HFFc6 (cell line): ENCODE data around the gene PPFIBP1. TPM values are rescaled to one million over a fixed set of nuclear protein-coding genes. Genes with fewer than 3 reads are reported as not detected.
"Not testable (repeated sequence)": the region's sequence is repeated elsewhere in the genome, so short reads cannot be mapped to it uniquely, and the experiment has no call there.

Experiments
- DNase-seq: peaks from one replicate; pipeline ENCODE4 v3.0.0-alpha.2; 2018
- H3K27ac Mint-ChIP-seq: 2 replicates; pipeline ENCODE4 v1.8.0; 2020; ENCODE audit warnings: mild to moderate bottlenecking, mixed read lengths
- H3K27me3 Mint-ChIP-seq: 2 replicates; pipeline ENCODE4 v1.8.0; 2021; ENCODE audit warnings: mild to moderate bottlenecking, moderate library complexity, mixed read lengths; ENCODE audit not compliant: insufficient read depth
- H3K36me3 Mint-ChIP-seq: 2 replicates; pipeline ENCODE4 v1.8.0; 2021; ENCODE audit warnings: low read depth, mixed read lengths
- H3K4me1 Mint-ChIP-seq: 2 replicates; pipeline ENCODE4 v1.8.0; 2020; ENCODE audit warnings: low read depth, mixed read lengths
- H3K4me3 Mint-ChIP-seq: 2 replicates; pipeline ENCODE4 v1.8.0; 2020; ENCODE audit warnings: mild to moderate bottlenecking, moderate library complexity, mixed read lengths
- H3K9me3 Mint-ChIP-seq: 2 replicates; pipeline ENCODE4 v1.8.0; 2020; ENCODE audit warnings: mild to moderate bottlenecking, mixed read lengths
- CTCF ChIP-seq: fragments of 200-600 bp; sonication (generic); IDR thresholded peaks from 2 replicates; pipeline ENCODE4 v1.5.0; 2021; ENCODE audit warnings: antibody characterized with exemption, mild to moderate bottlenecking
- total RNA-seq, 6 experiments: library from RNA; stranded (reverse); fragmentation: NEBNext Ultra II Directional; extraction: Animal tissue kit (Norgen Biotek cat#: 25700); gene quantifications; 2 replicates in 1 of 6; 3 replicates in 5 of 6; pipeline ENCODE4 v1.2.3, GENCODE V29; 2021

PPFIBP1 gene
- total RNA-seq, 6 experiments from 2014 or later: 79.1 to 104 (median 92.0) TPM

- peaks cover 3% of the 10 kb centered on the region for H3K27me3 Mint-ChIP-seq
- H3K36me3 Mint-ChIP-seq: peaks cover 29% of the 10 kb centered on the region
- H3K27ac Mint-ChIP-seq: peak overlapping the region; percentile 62
- DNase-seq: no peak
- H3K9me3 Mint-ChIP-seq: no peaks in the 10 kb centered on the region
- TF ChIP-seq CTCF: no peak
- no peak overlapping the region for H3K4me3 Mint-ChIP-seq
- H3K4me1 Mint-ChIP-seq: peaks cover 95% of the 10 kb centered on the region
Observed at GRCh38 chr12:27620121-27620520, 96.1 kb downstream of the PPFIBP1 start.

GRCh38 chr12:27622436-27623195 lies 98.6 kb downstream of the PPFIBP1 start:
- Mint-ChIP-seq H3K36me3 (peaks cover 20% of the 10 kb centered on the region), H3K4me1 (peaks cover 91% of the 10 kb centered on the region), H3K27ac (peak overlapping the region; percentile 71), H3K27me3 (peaks cover 3% of the 10 kb centered on the region; the same call in 1 of the 2 replicates), H3K9me3 (no peaks in the 10 kb centered on the region), H3K4me3 (peak overlapping the region; percentile 44)
- peak; percentile 39 for DNase-seq
- TF ChIP-seq CTCF: no peak

- H3K4me1 Mint-ChIP-seq: peaks cover 91% of the 10 kb centered on the region
- H3K27ac Mint-ChIP-seq: peak overlapping the region; percentile 71
- TF ChIP-seq CTCF: no peak
- H3K4me3 Mint-ChIP-seq: peak overlapping the region; percentile 32; the same call in 1 of the 2 replicates
- peaks cover 3% of the 10 kb centered on the region; the same call in 1 of the 2 replicates for H3K27me3 Mint-ChIP-seq
- no peak for DNase-seq
- peaks cover 16% of the 10 kb centered on the region for H3K36me3 Mint-ChIP-seq
- H3K9me3 Mint-ChIP-seq: no peaks in the 10 kb centered on the region
Observed at GRCh38 chr12:27623645-27624044, 99.6 kb downstream of the PPFIBP1 start.

- Mint-ChIP-seq H3K36me3 (peaks cover 15% of the 10 kb centered on the region), H3K27ac (peak overlapping the region; percentile 71; the same call in 1 of the 2 replicates), H3K27me3 (peaks cover 3% of the 10 kb centered on the region; the same call in 1 of the 2 replicates), H3K9me3 (no peaks in the 10 kb centered on the region), H3K4me1 (peaks cover 91% of the 10 kb centered on the region), H3K4me3 (no peak overlapping the region)
- TF ChIP-seq CTCF: no peak
- DNase-seq: no peak
Observed at GRCh38 chr12:27624586-27624985, 100.6 kb downstream of the PPFIBP1 start.

- Mint-ChIP-seq H3K27me3 (no peaks in the 10 kb centered on the region), H3K36me3 (peaks cover 12% of the 10 kb centered on the region; the same call in 1 of the 2 replicates), H3K4me1 (peaks cover 88% of the 10 kb centered on the region), H3K9me3 (no peaks in the 10 kb centered on the region), H3K4me3 (peak overlapping the region; percentile 71), H3K27ac (peak overlapping the region; percentile 90)
- peak; percentile 69 for DNase-seq
- TF ChIP-seq CTCF: peak; percentile 26; the same call in 1 of the 2 replicates
Observed at GRCh38 chr12:27627123-27627852, 103.3 kb downstream of the PPFIBP1 start.

- peak overlapping the region; percentile 71 for H3K4me3 Mint-ChIP-seq
- not testable (repeated sequence) for H3K27me3 Mint-ChIP-seq, H3K9me3 Mint-ChIP-seq, DNase-seq
- H3K4me1 Mint-ChIP-seq: peaks cover 87% of the 10 kb centered on the region
- peaks cover 19% of the 10 kb centered on the region for H3K36me3 Mint-ChIP-seq
- H3K27ac Mint-ChIP-seq: peak overlapping the region; percentile 90
Observed at GRCh38 chr12:27627853-27628469, 104.0 kb downstream of the PPFIBP1 start.

GRCh38 chr12:27630219-27630618 lies 106.2 kb downstream of the PPFIBP1 start:
- H3K27me3 Mint-ChIP-seq, H3K4me3 Mint-ChIP-seq, DNase-seq, H3K9me3 Mint-ChIP-seq: not testable (repeated sequence)
- Mint-ChIP-seq H3K27ac (0 out of 2 replicates have a peak overlapping the region, but pooled peaks have one; percentile 51), H3K36me3 (peaks cover 31% of the 10 kb centered on the region), H3K4me1 (peaks cover 84% of the 10 kb centered on the region)
